Peyer's patch (tissue), 4 donors: ENCODE results near the gene TSPAN17.

ENCODE experiments used
- CTCF ChIP-seq, 6 experiments: fragments of 450-650 bp in 4 of 6; fragments of 200-600 bp in 2 of 6; sonication (generic) in 1 of 6; IDR thresholded peaks; one replicate each; pipeline ENCODE4 v1.5.1; 2017 to 2019; ENCODE audit warnings: antibody characterized with exemption in 6 of 6, mild to moderate bottlenecking in 3 of 6, moderate library complexity in 1 of 6
- POLR2A ChIP-seq, 2 donors: fragments of 450-650 bp; IDR thresholded peaks; one replicate each; pipeline ENCODE4 v1.5.1; 2017; ENCODE audit warnings: antibody characterized with exemption in 2 of 2, mild to moderate bottlenecking in 2 of 2, moderate library complexity in 2 of 2

GRCh38 chr5:176626876-176627236 lies 20.4 kb upstream of the TSPAN17 start:
- TF ChIP-seq CTCF (IDR thresholded peaks at IDR 0.05) (no peak), POLR2A (IDR thresholded peaks at IDR 0.05) (no peak)
